ENCODE results near the gene SMIM41.
A peak's percentile ranks its signal among the peaks of the same experiment; 100 is the strongest.

DNA sequence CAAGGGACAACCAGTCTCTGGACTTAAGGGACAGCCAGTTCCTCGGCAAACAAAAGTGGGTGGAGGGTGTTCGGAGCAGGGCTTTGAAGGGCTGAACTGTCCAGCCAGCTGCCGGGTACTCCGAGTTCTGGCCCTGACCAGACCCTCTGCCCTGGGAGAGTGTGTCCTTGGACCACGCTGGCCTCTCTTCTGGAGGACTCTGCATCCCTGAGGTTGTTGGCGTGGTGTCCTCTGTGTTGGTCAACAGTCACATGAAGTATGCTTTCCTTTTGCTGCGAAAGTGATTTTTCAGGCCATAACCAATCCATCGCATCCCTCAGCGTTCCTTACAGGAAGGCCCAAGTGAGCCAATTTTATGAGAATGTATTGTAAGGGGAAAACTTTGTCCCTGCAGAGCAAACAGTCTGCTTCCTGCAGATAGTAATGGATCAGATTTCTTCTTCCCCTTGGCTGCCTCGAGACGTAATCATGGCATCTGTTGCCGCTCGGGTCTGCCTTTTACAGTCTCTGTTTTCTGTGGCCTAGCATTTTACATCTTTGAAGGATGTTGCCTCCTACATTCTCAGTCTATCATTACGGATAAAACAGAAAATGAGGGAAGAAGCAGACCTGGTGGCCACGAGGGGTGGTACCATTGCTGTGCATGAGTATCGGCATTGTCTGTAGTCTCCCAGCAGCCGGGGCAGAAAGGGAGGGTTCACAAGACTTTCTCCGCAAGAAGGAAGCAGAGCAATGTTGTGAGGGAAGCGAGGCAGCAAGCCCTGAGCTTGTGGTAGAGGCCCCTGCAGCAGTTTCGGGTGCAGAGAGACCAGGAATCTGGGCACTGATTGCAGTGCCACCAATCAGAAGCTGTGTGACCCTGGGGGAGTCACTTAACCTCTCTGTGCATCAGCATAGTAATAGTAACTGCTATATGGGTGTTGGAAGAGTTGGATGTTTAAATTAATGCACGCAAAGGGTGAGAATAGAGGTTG is 47.4 kb downstream of the SMIM41 start:
- TF ChIP-seq, protein P1, sequence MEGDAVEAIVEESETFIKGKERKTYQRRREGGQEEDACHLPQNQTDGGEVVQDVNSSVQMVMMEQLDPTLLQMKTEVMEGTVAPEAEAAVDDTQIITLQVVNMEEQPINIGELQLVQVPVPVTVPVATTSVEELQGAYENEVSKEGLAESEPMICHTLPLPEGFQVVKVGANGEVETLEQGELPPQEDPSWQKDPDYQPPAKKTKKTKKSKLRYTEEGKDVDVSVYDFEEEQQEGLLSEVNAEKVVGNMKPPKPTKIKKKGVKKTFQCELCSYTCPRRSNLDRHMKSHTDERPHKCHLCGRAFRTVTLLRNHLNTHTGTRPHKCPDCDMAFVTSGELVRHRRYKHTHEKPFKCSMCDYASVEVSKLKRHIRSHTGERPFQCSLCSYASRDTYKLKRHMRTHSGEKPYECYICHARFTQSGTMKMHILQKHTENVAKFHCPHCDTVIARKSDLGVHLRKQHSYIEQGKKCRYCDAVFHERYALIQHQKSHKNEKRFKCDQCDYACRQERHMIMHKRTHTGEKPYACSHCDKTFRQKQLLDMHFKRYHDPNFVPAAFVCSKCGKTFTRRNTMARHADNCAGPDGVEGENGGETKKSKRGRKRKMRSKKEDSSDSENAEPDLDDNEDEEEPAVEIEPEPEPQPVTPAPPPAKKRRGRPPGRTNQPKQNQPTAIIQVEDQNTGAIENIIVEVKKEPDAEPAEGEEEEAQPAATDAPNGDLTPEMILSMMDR (IDR thresholded peaks at IDR 0.05), result peak in 3 of 6 experiments; percentile 17 to 40 (median 39)
- no peak for TF ChIP-seq POLR2A (IDR thresholded peaks at IDR 0.05)
